ENCODE results near the gene EGFL8.

- TF ChIP-seq EZH2 (IDR thresholded peaks at IDR 0.05; ENCODE audit: insufficient read depth, poor library complexity, severe bottlenecking) (no peak), EZH2phosphoT487 (IDR thresholded peaks at IDR 0.05; ENCODE audit: insufficient read depth, low read depth) (no peak)
Measured at GRCh38 chr6:32189742-32190053, 25.3 kb downstream of the EGFL8 start.
